Neural progenitor cell (in vitro differentiated cells): ENCODE results near the gene GUCY1A2.

Source experiments
- EZH2 ChIP-seq: fragments of 200-600 bp; sonication (generic); IDR thresholded peaks from 2 replicates; pipeline ENCODE4 v1.6.1; 2017; ENCODE audit warnings: antibody characterized with exemption, mild to moderate bottlenecking, moderate library complexity
- EZH2phosphoT487 ChIP-seq: fragments of 200-600 bp; sonication (generic); IDR thresholded peaks from 2 replicates; pipeline ENCODE4 v1.6.1; 2017; ENCODE audit warnings: antibody characterized with exemption
- TF ChIP-seq, protein P1 (sequence below): fragments of 200-600 bp; sonication (generic); IDR thresholded peaks from 2 replicates; pipeline ENCODE4 v1.5.1; 2017; ENCODE audit warnings: antibody characterized with exemption, mild to moderate bottlenecking

DNA sequence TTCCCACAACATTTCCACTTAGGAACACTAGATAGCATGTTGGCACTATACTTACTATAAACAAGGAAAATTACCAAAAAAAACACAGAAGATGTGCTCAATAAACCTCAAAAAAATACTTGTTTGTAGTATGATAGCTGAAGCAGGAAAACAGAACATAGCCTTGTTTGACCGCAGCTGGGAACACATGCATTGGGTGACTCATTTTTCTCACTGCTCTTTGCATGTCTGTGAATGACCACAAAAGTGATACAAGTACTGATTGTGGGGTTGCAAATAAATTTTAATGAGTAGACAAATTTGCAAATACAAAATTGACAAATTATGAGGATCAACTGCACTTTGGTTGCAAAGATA is 22.8 kb upstream of the GUCY1A2 start:
- TF ChIP-seq, protein P1, sequence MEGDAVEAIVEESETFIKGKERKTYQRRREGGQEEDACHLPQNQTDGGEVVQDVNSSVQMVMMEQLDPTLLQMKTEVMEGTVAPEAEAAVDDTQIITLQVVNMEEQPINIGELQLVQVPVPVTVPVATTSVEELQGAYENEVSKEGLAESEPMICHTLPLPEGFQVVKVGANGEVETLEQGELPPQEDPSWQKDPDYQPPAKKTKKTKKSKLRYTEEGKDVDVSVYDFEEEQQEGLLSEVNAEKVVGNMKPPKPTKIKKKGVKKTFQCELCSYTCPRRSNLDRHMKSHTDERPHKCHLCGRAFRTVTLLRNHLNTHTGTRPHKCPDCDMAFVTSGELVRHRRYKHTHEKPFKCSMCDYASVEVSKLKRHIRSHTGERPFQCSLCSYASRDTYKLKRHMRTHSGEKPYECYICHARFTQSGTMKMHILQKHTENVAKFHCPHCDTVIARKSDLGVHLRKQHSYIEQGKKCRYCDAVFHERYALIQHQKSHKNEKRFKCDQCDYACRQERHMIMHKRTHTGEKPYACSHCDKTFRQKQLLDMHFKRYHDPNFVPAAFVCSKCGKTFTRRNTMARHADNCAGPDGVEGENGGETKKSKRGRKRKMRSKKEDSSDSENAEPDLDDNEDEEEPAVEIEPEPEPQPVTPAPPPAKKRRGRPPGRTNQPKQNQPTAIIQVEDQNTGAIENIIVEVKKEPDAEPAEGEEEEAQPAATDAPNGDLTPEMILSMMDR, result no peak
- TF ChIP-seq EZH2, result no peak
- TF ChIP-seq EZH2phosphoT487, result no peak
